Measurements from ENCODE around the gene GALNT2.

The GALNT2 gene

DNA sequence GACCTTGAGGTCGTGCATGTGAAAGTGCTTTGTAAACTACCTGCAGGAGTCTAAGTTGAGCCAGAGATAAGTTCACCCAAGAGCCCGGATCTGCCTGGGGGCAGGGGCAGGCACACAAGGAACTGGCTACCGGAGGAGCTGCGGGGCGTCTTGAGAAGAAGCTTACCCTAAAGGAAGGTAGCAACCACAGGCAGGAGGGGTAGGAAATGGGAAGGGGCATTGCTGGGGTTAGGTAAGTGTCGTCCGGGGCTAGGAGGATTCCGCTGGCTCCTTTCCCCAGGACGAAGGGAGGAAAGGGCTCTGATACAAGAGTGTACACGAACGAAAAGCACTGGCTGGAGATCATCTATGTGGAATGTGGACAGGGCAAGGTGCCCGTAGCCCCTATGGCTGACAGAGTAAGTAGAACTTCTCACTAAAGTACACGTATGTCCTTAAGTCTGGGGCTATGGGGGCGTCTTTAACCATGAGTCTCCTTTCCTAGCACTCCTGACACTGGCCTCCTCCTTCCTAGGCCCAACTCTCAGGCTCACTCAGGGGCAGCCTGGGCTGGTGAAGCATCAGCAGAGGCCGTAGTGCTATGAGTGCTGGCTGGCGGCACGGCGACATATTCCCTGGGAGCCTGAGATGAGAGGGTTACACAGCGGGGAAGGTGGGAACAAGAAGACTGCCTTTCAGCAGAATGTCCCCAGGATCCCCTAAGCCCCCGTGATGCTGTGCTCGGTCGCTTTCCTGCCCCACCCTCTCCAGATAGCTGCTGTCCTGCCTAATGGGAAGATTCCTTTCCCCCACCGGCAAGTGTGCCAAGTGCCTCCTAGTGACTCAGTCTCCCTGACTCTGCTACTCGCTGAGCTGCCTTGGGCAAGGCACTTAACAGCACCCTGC lies 9.1 kb upstream of the GALNT2 start:
- Histone ChIP-seq H3K27ac (replicated peaks) (no peak overlapping the region), H3K27me3 (ENCODE audit: insufficient read depth, poor library complexity, severe bottlenecking) (no peaks in the 10 kb centered on the region), H3K4me3 (replicated peaks; ENCODE audit: insufficient read depth, low read length) (no peak overlapping the region)
- DNase-seq (ENCODE audit: low read depth in 1 of 2, low spot score in 1 of 2), result no peak
- TF ChIP-seq, protein P1, sequence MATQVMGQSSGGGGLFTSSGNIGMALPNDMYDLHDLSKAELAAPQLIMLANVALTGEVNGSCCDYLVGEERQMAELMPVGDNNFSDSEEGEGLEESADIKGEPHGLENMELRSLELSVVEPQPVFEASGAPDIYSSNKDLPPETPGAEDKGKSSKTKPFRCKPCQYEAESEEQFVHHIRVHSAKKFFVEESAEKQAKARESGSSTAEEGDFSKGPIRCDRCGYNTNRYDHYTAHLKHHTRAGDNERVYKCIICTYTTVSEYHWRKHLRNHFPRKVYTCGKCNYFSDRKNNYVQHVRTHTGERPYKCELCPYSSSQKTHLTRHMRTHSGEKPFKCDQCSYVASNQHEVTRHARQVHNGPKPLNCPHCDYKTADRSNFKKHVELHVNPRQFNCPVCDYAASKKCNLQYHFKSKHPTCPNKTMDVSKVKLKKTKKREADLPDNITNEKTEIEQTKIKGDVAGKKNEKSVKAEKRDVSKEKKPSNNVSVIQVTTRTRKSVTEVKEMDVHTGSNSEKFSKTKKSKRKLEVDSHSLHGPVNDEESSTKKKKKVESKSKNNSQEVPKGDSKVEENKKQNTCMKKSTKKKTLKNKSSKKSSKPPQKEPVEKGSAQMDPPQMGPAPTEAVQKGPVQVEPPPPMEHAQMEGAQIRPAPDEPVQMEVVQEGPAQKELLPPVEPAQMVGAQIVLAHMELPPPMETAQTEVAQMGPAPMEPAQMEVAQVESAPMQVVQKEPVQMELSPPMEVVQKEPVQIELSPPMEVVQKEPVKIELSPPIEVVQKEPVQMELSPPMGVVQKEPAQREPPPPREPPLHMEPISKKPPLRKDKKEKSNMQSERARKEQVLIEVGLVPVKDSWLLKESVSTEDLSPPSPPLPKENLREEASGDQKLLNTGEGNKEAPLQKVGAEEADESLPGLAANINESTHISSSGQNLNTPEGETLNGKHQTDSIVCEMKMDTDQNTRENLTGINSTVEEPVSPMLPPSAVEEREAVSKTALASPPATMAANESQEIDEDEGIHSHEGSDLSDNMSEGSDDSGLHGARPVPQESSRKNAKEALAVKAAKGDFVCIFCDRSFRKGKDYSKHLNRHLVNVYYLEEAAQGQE (IDR thresholded peaks at IDR 0.05; ENCODE audit: insufficient replicate concordance, low read depth), result no peak
- TF ChIP-seq, protein P2, sequence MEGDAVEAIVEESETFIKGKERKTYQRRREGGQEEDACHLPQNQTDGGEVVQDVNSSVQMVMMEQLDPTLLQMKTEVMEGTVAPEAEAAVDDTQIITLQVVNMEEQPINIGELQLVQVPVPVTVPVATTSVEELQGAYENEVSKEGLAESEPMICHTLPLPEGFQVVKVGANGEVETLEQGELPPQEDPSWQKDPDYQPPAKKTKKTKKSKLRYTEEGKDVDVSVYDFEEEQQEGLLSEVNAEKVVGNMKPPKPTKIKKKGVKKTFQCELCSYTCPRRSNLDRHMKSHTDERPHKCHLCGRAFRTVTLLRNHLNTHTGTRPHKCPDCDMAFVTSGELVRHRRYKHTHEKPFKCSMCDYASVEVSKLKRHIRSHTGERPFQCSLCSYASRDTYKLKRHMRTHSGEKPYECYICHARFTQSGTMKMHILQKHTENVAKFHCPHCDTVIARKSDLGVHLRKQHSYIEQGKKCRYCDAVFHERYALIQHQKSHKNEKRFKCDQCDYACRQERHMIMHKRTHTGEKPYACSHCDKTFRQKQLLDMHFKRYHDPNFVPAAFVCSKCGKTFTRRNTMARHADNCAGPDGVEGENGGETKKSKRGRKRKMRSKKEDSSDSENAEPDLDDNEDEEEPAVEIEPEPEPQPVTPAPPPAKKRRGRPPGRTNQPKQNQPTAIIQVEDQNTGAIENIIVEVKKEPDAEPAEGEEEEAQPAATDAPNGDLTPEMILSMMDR (IDR thresholded peaks at IDR 0.05; ENCODE audit: insufficient read depth, low read length), result no peak
- TF ChIP-seq GABPA (IDR thresholded peaks at IDR 0.05; ENCODE audit: low read depth) (no peak), POLR2AphosphoS5 (IDR thresholded peaks at IDR 0.05; ENCODE audit: low read depth) (no peak), SPI1 (IDR thresholded peaks at IDR 0.05; ENCODE audit: borderline replicate concordance, low read depth) (no peak)

DNA sequence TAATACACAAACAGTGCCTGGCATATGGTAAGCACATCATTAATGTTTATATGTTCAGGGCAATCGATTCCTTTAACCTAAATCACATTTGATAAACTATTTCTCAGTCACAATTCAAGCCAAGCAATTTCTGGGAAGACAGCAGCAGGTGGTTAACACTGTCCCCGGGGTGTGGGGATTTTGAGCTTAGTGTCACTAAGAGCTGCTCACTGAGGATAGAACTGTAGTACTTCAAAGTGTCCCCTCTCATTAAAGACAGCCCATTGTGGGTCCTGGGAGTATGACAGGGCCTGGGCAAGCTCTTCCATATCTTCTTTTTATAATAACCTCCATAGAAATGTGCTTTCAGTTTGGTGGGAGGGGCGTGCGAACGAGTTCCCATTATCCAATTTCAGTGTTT lies 8.4 kb upstream of the GALNT2 start:
- H3K4me3 ChIP-seq (replicated peaks; ENCODE audit: insufficient read depth, low read length), result no peak overlapping the region
- DNase-seq (ENCODE audit: low read depth in 1 of 2, low spot score in 1 of 2), result no peak
- no peaks in the 10 kb centered on the region for H3K27me3 ChIP-seq (ENCODE audit: insufficient read depth, poor library complexity, severe bottlenecking)
- H3K27ac ChIP-seq (replicated peaks), result no peak overlapping the region
- TF ChIP-seq, protein P1 (IDR thresholded peaks at IDR 0.05; ENCODE audit: insufficient replicate concordance, low read depth), result no peak
- no peak for TF ChIP-seq POLR2AphosphoS5 (IDR thresholded peaks at IDR 0.05; ENCODE audit: low read depth)
- TF ChIP-seq SPI1 (IDR thresholded peaks at IDR 0.05; ENCODE audit: borderline replicate concordance, low read depth), result no peak
- no peak for TF ChIP-seq GABPA (IDR thresholded peaks at IDR 0.05; ENCODE audit: low read depth)
- TF ChIP-seq, protein P2 (IDR thresholded peaks at IDR 0.05; ENCODE audit: insufficient read depth, low read length), result no peak

DNA sequence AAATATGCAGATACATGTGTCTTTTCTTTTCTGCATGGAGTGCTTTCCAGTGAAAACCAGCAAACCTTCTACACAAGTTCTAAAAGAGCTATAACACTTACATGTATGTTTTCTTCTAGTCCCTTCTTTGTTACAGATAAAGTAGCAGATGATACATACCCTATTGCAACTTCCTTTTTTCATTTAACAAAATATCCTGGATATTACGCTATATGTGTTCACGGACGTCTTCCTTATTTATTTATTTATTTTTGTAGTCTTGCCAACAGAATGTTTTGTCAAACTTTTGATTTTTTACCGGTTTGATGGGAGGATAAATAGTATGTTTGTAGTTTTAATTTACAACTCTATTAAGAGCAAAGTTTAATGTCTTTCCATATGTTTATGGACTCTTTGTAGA lies 5.2 kb upstream of the GALNT2 start:
- DNase-seq (ENCODE audit: low read depth in 1 of 2, low spot score in 1 of 2), result no peak
- Histone ChIP-seq H3K27ac (replicated peaks) (no peak overlapping the region), H3K27me3 (ENCODE audit: insufficient read depth, poor library complexity, severe bottlenecking) (no peaks in the 10 kb centered on the region), H3K4me3 (replicated peaks; ENCODE audit: insufficient read depth, low read length) (no peak overlapping the region)
- TF ChIP-seq, protein P2 (IDR thresholded peaks at IDR 0.05; ENCODE audit: insufficient read depth, low read length), result no peak
- TF ChIP-seq GABPA (IDR thresholded peaks at IDR 0.05; ENCODE audit: low read depth) (no peak), SPI1 (IDR thresholded peaks at IDR 0.05; ENCODE audit: borderline replicate concordance, low read depth) (no peak), POLR2AphosphoS5 (IDR thresholded peaks at IDR 0.05; ENCODE audit: low read depth) (no peak)
- TF ChIP-seq, protein P1 (IDR thresholded peaks at IDR 0.05; ENCODE audit: insufficient replicate concordance, low read depth), result no peak
